HEK293T (cell line): ENCODE results near the gene TMEM200A.

Experiments used
- ARNT ChIP-seq: fragments of 450-650 bp; IDR thresholded peaks from 2 replicates; pipeline ENCODE4 v1.6.1; 2017; ENCODE audit warnings: mild to moderate bottlenecking
- ELF4 ChIP-seq: fragments of 450-650 bp; IDR thresholded peaks from 2 replicates; pipeline ENCODE4 v1.6.1; 2017; ENCODE audit warnings: antibody characterized with exemption
- FOXA1 ChIP-seq: fragments of 450-650 bp; IDR thresholded peaks from 2 replicates; pipeline ENCODE4 v1.6.1; 2016; ENCODE audit warnings: mild to moderate bottlenecking
- LEF1 ChIP-seq: fragments of 450-650 bp; IDR thresholded peaks from 2 replicates; pipeline ENCODE4 v1.6.1; 2017; ENCODE audit warnings: mild to moderate bottlenecking, borderline replicate concordance

DNA sequence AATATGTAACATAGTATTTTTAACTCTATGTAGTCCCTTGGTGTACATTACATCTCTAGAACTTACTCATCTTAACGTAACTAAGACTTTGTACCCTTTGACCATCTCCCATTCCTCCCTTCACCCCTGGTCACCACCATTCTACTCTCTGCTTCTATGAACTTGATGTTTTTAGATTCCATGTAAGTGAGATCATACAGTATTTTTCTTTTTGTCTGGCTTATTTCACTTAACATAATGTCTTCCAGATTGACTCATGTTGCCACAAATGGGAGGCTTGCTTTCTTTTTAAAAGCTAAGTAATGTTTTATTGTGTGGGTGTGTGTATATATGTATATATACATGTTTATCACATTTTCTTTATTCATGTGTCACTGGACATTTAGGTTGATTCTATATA lies 55.8 kb downstream of the TMEM200A start:
- TF ChIP-seq LEF1 = no peak
- TF ChIP-seq FOXA1 = no peak
- TF ChIP-seq ELF4 = no peak
- no peak for TF ChIP-seq ARNT
